ENCODE results near the gene TNFSF15.

Gene TNFSF15

GRCh38 chr9:114853071-114853855 lies 47.4 kb upstream of the TNFSF15 start:
- Histone ChIP-seq H3K4me2 (ENCODE audit: low read length) (no peak overlapping the region), H3K27ac (ENCODE audit: low read length) (no peak overlapping the region), H3K27me3 (ENCODE audit: low read depth, low read length) (no peaks in the 10 kb centered on the region), H3K79me2 (ENCODE audit: low read length) (no peaks in the 10 kb centered on the region), H2AFZ (ENCODE audit: low read depth, low read length) (no peak overlapping the region), H3K4me3 (ENCODE audit: low read length) (no peak overlapping the region), H3K4me1 (ENCODE audit: low read length) (no peaks in the 10 kb centered on the region), H3K36me3 (replicated peaks; ENCODE audit: low read depth, low read length) (no peaks in the 10 kb centered on the region), H3K9ac (ENCODE audit: low read length) (no peak overlapping the region), H3K9me3 (ENCODE audit: insufficient read depth, low read length) (no peaks in the 10 kb centered on the region), H4K20me1 (ENCODE audit: insufficient read depth, low read length) (no peaks in the 10 kb centered on the region)
- TF ChIP-seq CTCF (IDR thresholded peaks at IDR 0.05; ENCODE audit: low read depth, low read length) (no peak), EZH2phosphoT487 (IDR thresholded peaks at IDR 0.05; ENCODE audit: low read depth) (no peak)

- no peak overlapping the region for H3K27ac ChIP-seq (ENCODE audit: low read length)
- no peaks in the 10 kb centered on the region for H3K27me3 ChIP-seq (ENCODE audit: low read depth, low read length)
- H3K79me2 ChIP-seq (ENCODE audit: low read length): no peaks in the 10 kb centered on the region
- no peak overlapping the region for H3K4me2 ChIP-seq (ENCODE audit: low read length)
- H3K4me3 ChIP-seq (ENCODE audit: low read length): no peak overlapping the region
- H3K9ac ChIP-seq (ENCODE audit: low read length): no peak overlapping the region
- H3K4me1 ChIP-seq (ENCODE audit: low read length): no peaks in the 10 kb centered on the region
- TF ChIP-seq CTCF (IDR thresholded peaks at IDR 0.05; ENCODE audit: low read depth, low read length) (no peak), EZH2phosphoT487 (IDR thresholded peaks at IDR 0.05; ENCODE audit: low read depth) (no peak)
- H4K20me1 ChIP-seq (ENCODE audit: insufficient read depth, low read length): no peaks in the 10 kb centered on the region
- no peak overlapping the region for H2AFZ ChIP-seq (ENCODE audit: low read depth, low read length)
- no peaks in the 10 kb centered on the region for H3K9me3 ChIP-seq (ENCODE audit: insufficient read depth, low read length)
- H3K36me3 ChIP-seq (replicated peaks; ENCODE audit: low read depth, low read length): no peaks in the 10 kb centered on the region
These were observed 46.3 kb upstream of the TNFSF15 start for GRCh38 chr9:114852050-114852594.

GRCh38 chr9:114851306-114851705 lies 45.5 kb upstream of the TNFSF15 start:
- H3K79me2 ChIP-seq (ENCODE audit: low read length): no peaks in the 10 kb centered on the region
- H4K20me1 ChIP-seq (ENCODE audit: insufficient read depth, low read length): no peaks in the 10 kb centered on the region
- H3K9me3 ChIP-seq (ENCODE audit: insufficient read depth, low read length): no peaks in the 10 kb centered on the region
- H3K36me3 ChIP-seq (replicated peaks; ENCODE audit: low read depth, low read length): no peaks in the 10 kb centered on the region
- H3K4me3 ChIP-seq (ENCODE audit: low read length): no peak overlapping the region
- H3K27me3 ChIP-seq (ENCODE audit: low read depth, low read length): no peaks in the 10 kb centered on the region
- TF ChIP-seq EZH2phosphoT487 (IDR thresholded peaks at IDR 0.05; ENCODE audit: low read depth) (no peak), CTCF (IDR thresholded peaks at IDR 0.05; ENCODE audit: low read depth, low read length) (no peak)
- no peaks in the 10 kb centered on the region for H3K4me1 ChIP-seq (ENCODE audit: low read length)
- H3K4me2 ChIP-seq (ENCODE audit: low read length): no peak overlapping the region
- H3K9ac ChIP-seq (ENCODE audit: low read length): no peak overlapping the region
- H2AFZ ChIP-seq (ENCODE audit: low read depth, low read length): no peak overlapping the region
- H3K27ac ChIP-seq (ENCODE audit: low read length): no peak overlapping the region

GRCh38 chr9:114850871-114851270 lies 45.0 kb upstream of the TNFSF15 start:
- TF ChIP-seq CTCF (IDR thresholded peaks at IDR 0.05; ENCODE audit: low read depth, low read length) (no peak), EZH2phosphoT487 (IDR thresholded peaks at IDR 0.05; ENCODE audit: low read depth) (no peak)
- Histone ChIP-seq H3K9me3 (ENCODE audit: insufficient read depth, low read length) (no peaks in the 10 kb centered on the region), H2AFZ (ENCODE audit: low read depth, low read length) (no peak overlapping the region), H4K20me1 (ENCODE audit: insufficient read depth, low read length) (no peaks in the 10 kb centered on the region), H3K9ac (ENCODE audit: low read length) (no peak overlapping the region), H3K27ac (ENCODE audit: low read length) (no peak overlapping the region), H3K36me3 (replicated peaks; ENCODE audit: low read depth, low read length) (no peaks in the 10 kb centered on the region), H3K79me2 (ENCODE audit: low read length) (no peaks in the 10 kb centered on the region), H3K4me3 (ENCODE audit: low read length) (no peak overlapping the region), H3K4me1 (ENCODE audit: low read length) (no peaks in the 10 kb centered on the region), H3K4me2 (ENCODE audit: low read length) (no peak overlapping the region), H3K27me3 (ENCODE audit: low read depth, low read length) (no peaks in the 10 kb centered on the region)
